Neural progenitor cell (in vitro differentiated cells): Measurements from ENCODE around the gene SFRP4. TPM values are rescaled to one million over a fixed set of nuclear protein-coding genes. Genes with fewer than 3 reads are reported as not detected.
A peak's percentile ranks its signal among the peaks of the same experiment; 100 is the strongest.

Experiments
- DNase-seq: peaks from one replicate; pipeline ENCODE4 v3.0.0-alpha.2; 2016; ENCODE audit warnings: low spot score
- H2AFZ ChIP-seq: fragments of 200-600 bp; sonication (generic); replicated peaks from 2 replicates; pipeline ENCODE4 v1.6.1; 2016; ENCODE audit warnings: antibody characterized with exemption
- H3F3A ChIP-seq: fragments of 200-600 bp; sonication (generic); 2 replicates; pipeline ENCODE4 v1.6.1; 2016; ENCODE audit warnings: antibody characterized with exemption, low read depth
- H3K27ac ChIP-seq: fragments of 200-600 bp; sonication (generic); 2 replicates; pipeline ENCODE4 v1.5.1; 2016; ENCODE audit warnings: mild to moderate bottlenecking
- H3K27me3 ChIP-seq: fragments of 200-600 bp; sonication (generic); 2 replicates; pipeline ENCODE4 v1.6.1; 2016; ENCODE audit warnings: mild to moderate bottlenecking, moderate library complexity
- H3K36me3 ChIP-seq: fragments of 200-600 bp; sonication (generic); 2 replicates; pipeline ENCODE4 v1.5.1; 2016
- H3K4me1 ChIP-seq: fragments of 200-600 bp; sonication (generic); 2 replicates; pipeline ENCODE4 v1.6.1; 2016; ENCODE audit warnings: mixed run types
- H3K4me2 ChIP-seq: fragments of 200-600 bp; sonication (generic); 2 replicates; pipeline ENCODE4 v1.6.1; 2016
- H3K4me3 ChIP-seq: fragments of 200-600 bp; sonication (generic); 2 replicates; pipeline ENCODE4 v1.5.1; 2016
- H3K79me2 ChIP-seq: fragments of 200-600 bp; sonication (generic); 2 replicates; pipeline ENCODE4 v1.6.1; 2016; ENCODE audit warnings: low read depth
- H3K9ac ChIP-seq: fragments of 200-600 bp; sonication (generic); 2 replicates; pipeline ENCODE4 v1.6.1; 2016
- H3K9me3 ChIP-seq: fragments of 200-600 bp; sonication (generic); 2 replicates; pipeline ENCODE4 v1.5.1; 2016; ENCODE audit warnings: low read depth
- H4K20me1 ChIP-seq: fragments of 200-600 bp; sonication (generic); 2 replicates; pipeline ENCODE4 v1.6.1; 2016; ENCODE audit warnings: low read depth
- H3K27ac Mint-ChIP-seq: 3 replicates; pipeline ENCODE4 v1.8.0; 2021; ENCODE audit warnings: mixed read lengths
- H3K27me3 Mint-ChIP-seq: 2 replicates; pipeline ENCODE4 v1.8.0; 2022; ENCODE audit warnings: low read depth, mild to moderate bottlenecking, inconsistent platforms, moderate library complexity, mixed read lengths; ENCODE audit not compliant: insufficient read depth
- H3K36me3 Mint-ChIP-seq: 3 replicates; pipeline ENCODE4 v1.8.0; 2021; ENCODE audit warnings: mixed read lengths
- H3K4me1 Mint-ChIP-seq: 3 replicates; pipeline ENCODE4 v1.8.0; 2021; ENCODE audit warnings: mixed read lengths
- H3K4me3 Mint-ChIP-seq: 3 replicates; pipeline ENCODE4 v1.8.0; 2021; ENCODE audit warnings: mild to moderate bottlenecking, moderate library complexity, mixed read lengths
- H3K9me3 Mint-ChIP-seq: 3 replicates; pipeline ENCODE4 v1.8.0; 2020; ENCODE audit warnings: mixed read lengths
- EZH2 ChIP-seq: fragments of 200-600 bp; sonication (generic); IDR thresholded peaks from 2 replicates; pipeline ENCODE4 v1.6.1; 2017; ENCODE audit warnings: antibody characterized with exemption, mild to moderate bottlenecking, moderate library complexity
- EZH2phosphoT487 ChIP-seq: fragments of 200-600 bp; sonication (generic); IDR thresholded peaks from 2 replicates; pipeline ENCODE4 v1.6.1; 2017; ENCODE audit warnings: antibody characterized with exemption
- total RNA-seq: library from RNA; depleted of rRNA; stranded (reverse); fragments of >200 nt; gene quantifications from 2 replicates; pipeline ENCODE4 v1.2.3, GENCODE V29; 2015; ENCODE audit warnings: low replicate concordance
- TF ChIP-seq, protein P1 (sequence below): fragments of 200-600 bp; sonication (generic); IDR thresholded peaks from 2 replicates; pipeline ENCODE4 v1.5.1; 2017; ENCODE audit warnings: antibody characterized with exemption, mild to moderate bottlenecking

SFRP4 gene
- total RNA-seq, 1 donor from 2014 or later: not detected

DNA sequence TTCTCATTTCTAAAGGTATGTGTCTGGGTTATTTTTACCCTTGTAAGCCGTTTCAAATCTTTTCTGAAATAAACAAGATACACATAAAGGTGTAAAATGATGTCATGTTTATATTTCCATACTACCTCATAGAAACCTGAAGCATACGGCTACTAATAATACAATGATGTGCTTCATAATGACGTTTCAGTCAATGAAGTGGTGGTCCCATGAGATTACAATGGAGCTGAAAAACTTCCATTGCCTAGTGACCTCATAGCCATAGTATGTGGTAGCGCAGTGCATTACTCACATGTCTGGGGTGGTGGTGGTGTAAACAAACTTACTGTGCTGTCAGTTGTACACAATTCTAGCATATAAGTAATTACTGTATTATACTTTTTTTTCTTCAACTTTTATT lies 28.7 kb upstream of the SFRP4 start:
- TF ChIP-seq, protein P1, sequence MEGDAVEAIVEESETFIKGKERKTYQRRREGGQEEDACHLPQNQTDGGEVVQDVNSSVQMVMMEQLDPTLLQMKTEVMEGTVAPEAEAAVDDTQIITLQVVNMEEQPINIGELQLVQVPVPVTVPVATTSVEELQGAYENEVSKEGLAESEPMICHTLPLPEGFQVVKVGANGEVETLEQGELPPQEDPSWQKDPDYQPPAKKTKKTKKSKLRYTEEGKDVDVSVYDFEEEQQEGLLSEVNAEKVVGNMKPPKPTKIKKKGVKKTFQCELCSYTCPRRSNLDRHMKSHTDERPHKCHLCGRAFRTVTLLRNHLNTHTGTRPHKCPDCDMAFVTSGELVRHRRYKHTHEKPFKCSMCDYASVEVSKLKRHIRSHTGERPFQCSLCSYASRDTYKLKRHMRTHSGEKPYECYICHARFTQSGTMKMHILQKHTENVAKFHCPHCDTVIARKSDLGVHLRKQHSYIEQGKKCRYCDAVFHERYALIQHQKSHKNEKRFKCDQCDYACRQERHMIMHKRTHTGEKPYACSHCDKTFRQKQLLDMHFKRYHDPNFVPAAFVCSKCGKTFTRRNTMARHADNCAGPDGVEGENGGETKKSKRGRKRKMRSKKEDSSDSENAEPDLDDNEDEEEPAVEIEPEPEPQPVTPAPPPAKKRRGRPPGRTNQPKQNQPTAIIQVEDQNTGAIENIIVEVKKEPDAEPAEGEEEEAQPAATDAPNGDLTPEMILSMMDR: no peak
- no peak for TF ChIP-seq EZH2phosphoT487
- Mint-ChIP-seq H3K36me3 (no peaks in the 10 kb centered on the region), H3K27ac (no peak overlapping the region), H3K4me1 (peaks cover 38% of the 10 kb centered on the region), H3K4me3 (no peak overlapping the region), H3K27me3 (peaks cover 3% of the 10 kb centered on the region), H3K9me3 (no peaks in the 10 kb centered on the region)
- no peak overlapping the region for H3K4me2 ChIP-seq
- H3K9ac ChIP-seq: no peak overlapping the region
- no peaks in the 10 kb centered on the region for H3K9me3 ChIP-seq
- H3K36me3 ChIP-seq: no peaks in the 10 kb centered on the region
- no peaks in the 10 kb centered on the region for H3K27me3 ChIP-seq
- H3K4me1 ChIP-seq: peaks cover 9% of the 10 kb centered on the region
- H3K4me3 ChIP-seq: no peak overlapping the region
- H3K27ac ChIP-seq: no peak overlapping the region
- peaks cover 3% of the 10 kb centered on the region for H4K20me1 ChIP-seq
- no peaks in the 10 kb centered on the region for H3K79me2 ChIP-seq
- no peak overlapping the region for H2AFZ ChIP-seq
- H3F3A ChIP-seq: no peaks in the 10 kb centered on the region
- DNase-seq: no peak

GRCh38 chr7:37944737-37945054 lies 28.1 kb upstream of the SFRP4 start:
- no peaks in the 10 kb centered on the region for H3K9me3 ChIP-seq
- no peak overlapping the region for H3K4me3 ChIP-seq
- H3K36me3 ChIP-seq: no peaks in the 10 kb centered on the region
- Mint-ChIP-seq H3K4me1 (peaks cover 38% of the 10 kb centered on the region), H3K27me3 (peaks cover 3% of the 10 kb centered on the region), H3K36me3 (no peaks in the 10 kb centered on the region), H3K27ac (peak overlapping the region; percentile 84), H3K9me3 (no peaks in the 10 kb centered on the region), H3K4me3 (no peak overlapping the region)
- TF ChIP-seq, protein P1: no peak
- H3K9ac ChIP-seq: no peak overlapping the region
- no peak overlapping the region for H3K4me2 ChIP-seq
- peaks cover 3% of the 10 kb centered on the region for H4K20me1 ChIP-seq
- peaks cover 9% of the 10 kb centered on the region for H3K4me1 ChIP-seq
- no peak for DNase-seq
- no peak overlapping the region for H3K27ac ChIP-seq
- H3K79me2 ChIP-seq: no peaks in the 10 kb centered on the region
- no peaks in the 10 kb centered on the region for H3K27me3 ChIP-seq
- no peak overlapping the region for H2AFZ ChIP-seq
- no peaks in the 10 kb centered on the region for H3F3A ChIP-seq

DNA sequence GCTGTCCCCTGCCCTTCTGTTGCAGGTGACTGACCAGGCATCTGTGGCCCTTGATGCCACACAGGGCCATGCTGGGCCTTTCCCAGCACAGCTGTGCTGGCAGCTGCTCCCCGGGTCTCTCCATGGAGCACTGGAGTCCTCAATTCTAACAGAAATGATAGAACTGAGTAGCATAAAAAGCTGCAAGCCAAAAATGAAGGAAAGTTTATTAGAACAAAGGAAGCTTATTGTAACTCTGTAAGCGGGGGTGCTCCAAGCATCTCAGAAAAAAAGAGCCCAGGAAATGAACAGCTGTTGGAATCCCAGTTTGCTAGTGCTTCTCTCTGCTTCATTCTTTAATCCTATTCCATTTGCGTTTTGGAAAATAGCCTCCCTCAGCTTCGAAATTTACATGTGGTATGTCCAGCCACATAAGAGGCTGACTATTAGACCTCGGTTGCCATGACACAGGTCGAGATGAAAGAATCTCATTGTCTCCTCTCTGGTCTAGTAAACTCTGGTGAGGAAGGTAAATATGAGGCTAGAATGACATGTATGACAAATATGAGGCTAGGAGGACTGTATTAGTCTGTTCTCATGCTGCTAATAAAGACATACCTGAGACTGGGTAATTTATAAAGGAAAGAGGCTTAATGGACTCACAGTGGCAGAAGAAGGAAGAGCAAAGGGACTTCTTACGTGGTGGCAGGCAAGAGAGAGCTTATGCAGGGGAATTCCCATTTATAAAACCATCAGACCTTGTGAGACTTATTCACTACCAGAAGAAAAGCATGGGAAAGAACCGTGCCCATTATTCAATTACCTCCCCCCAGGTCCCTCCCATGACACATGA lies 27.5 kb upstream of the SFRP4 start:
- Histone ChIP-seq H4K20me1 (peaks cover 3% of the 10 kb centered on the region), H3K4me1 (peaks cover 9% of the 10 kb centered on the region), H3K4me3 (no peak overlapping the region), H3K4me2 (no peak overlapping the region), H3K9me3 (no peaks in the 10 kb centered on the region), H3K27me3 (no peaks in the 10 kb centered on the region), H3F3A (no peaks in the 10 kb centered on the region), H3K9ac (no peak overlapping the region), H3K36me3 (no peaks in the 10 kb centered on the region), H3K27ac (no peak overlapping the region), H3K79me2 (no peaks in the 10 kb centered on the region), H2AFZ (no peak overlapping the region)
- H3K27ac Mint-ChIP-seq: peak overlapping the region; percentile 84
- H3K4me1 Mint-ChIP-seq: peaks cover 38% of the 10 kb centered on the region
- no peak overlapping the region for H3K4me3 Mint-ChIP-seq
- DNase-seq: no peak
- no peaks in the 10 kb centered on the region for H3K36me3 Mint-ChIP-seq
- H3K27me3 Mint-ChIP-seq: peaks cover 3% of the 10 kb centered on the region
- no peak for TF ChIP-seq EZH2phosphoT487
- TF ChIP-seq, protein P1: no peak
- no peak for TF ChIP-seq EZH2
- no peaks in the 10 kb centered on the region for H3K9me3 Mint-ChIP-seq
